HG03442 (cell line): ENCODE results near the gene NEDD1.

Source experiments
- ATAC-seq: cut with Tn5 transposase; IDR thresholded peaks from one replicate; pipeline ENCODE4 v1.9.1; 2021; ENCODE audit warnings: mild to moderate bottlenecking, moderate library complexity; ENCODE audit not compliant: unreplicated experiment

The NEDD1 gene, protein sequence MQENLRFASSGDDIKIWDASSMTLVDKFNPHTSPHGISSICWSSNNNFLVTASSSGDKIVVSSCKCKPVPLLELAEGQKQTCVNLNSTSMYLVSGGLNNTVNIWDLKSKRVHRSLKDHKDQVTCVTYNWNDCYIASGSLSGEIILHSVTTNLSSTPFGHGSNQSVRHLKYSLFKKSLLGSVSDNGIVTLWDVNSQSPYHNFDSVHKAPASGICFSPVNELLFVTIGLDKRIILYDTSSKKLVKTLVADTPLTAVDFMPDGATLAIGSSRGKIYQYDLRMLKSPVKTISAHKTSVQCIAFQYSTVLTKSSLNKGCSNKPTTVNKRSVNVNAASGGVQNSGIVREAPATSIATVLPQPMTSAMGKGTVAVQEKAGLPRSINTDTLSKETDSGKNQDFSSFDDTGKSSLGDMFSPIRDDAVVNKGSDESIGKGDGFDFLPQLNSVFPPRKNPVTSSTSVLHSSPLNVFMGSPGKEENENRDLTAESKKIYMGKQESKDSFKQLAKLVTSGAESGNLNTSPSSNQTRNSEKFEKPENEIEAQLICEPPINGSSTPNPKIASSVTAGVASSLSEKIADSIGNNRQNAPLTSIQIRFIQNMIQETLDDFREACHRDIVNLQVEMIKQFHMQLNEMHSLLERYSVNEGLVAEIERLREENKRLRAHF

DNA sequence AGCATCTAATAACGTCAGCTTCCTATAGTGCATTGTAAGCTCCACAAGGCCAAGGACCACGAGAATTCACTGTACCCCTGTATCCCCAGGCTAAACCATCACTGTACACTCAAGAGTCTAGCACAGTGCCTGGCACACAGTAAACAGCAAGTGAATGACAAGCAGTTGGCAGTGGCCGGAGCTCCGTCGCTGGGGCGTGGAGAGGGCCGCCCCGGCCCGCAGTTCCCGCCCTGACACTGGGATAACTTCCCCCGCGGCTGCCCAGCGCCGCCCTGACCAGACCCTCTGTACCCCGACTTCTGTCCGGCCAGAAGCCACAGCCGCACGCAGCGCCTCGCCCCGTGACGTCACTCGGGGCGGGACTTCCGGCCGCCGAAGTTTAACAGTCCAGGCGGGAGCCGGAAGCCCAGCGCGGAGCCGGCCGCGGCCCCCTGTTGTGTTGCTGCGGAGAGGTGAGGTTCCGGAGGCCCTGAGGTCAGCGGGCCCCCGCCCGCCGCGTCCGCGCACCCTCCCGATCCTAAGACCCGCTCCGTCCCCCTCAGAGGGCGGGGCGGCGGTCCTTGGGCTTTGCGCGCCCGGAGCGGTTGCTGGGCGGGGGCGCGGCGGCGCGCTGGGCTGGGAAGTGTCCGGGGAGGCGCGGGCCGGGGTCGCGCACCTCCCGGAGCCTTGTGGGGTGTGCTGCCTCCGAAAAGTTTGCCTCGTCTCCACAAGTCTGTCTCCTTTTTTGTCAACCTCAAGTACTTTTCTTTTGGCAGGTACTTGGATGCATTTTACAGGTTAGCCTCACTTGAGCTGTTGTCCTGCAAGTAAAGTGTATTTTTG is at the start of gene NEDD1:
Gene NEDD1 (plus strand): TSS at position 409 of the 822 bp plus-strand sequence. CDS start 2,503 bp downstream, outside the sequence.
- peak; percentile 91 for ATAC-seq

DNA sequence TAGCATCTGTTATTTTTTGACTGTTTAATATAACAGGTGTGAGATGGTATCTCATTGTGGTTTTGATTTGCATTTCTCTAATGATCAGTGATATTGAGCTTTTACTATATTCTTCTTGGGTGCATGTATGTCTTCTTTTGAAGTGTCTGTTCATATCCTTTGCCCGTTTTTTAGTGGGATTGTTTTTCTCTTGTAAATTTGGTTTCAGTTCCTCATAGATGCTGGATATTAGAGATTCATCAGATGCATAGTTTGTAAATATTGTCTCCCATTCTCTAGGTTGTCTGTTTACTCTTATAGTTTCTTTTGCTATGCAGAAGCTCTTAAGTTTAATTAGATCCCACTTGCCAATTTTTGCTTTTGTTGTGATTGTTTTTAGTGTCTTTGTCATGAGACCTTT is 48.9 kb upstream of the NEDD1 start:
- no peak for ATAC-seq

DNA sequence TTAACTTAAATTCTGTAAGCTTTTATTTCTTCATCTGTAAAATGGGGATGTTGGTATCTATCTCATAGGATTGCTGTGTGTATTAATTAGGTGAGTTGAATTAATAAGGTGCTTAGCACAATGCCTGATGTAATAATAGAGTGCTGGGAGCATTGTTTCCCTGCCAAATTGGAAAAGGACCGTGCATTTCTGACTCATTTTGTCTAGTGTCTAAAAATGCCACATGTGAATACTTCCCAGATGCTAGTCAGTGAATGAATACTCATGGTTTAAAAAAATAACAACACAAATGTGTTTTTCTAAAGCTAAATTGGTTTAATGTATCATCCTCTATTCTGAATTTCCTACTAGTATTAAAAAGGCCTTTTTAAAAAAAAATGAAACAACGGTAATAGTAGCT is 45.4 kb upstream of the NEDD1 start:
- ATAC-seq, result no peak

- ATAC-seq, result no peak
Observed at GRCh38 chr12:96862326-96862725, 44.7 kb upstream of the NEDD1 start.

DNA sequence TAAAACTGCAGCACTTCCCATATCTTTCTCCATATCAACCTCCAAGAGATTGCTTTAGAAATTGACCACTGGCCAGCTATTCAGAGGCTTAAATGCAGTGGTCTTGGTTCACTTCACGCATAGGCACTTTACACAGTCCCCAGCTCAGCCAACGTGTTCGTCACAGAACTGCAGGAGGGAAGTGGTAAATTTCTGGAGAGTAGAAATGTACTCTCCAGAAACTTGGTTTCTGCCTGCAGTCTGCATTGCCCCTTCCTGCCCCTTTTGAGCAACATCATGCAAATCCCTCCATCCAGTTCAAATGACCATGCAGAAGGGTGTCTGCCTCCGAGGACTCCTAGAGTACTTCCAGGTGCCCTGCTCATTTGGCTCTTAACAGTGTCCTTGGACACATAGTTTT is 42.7 kb upstream of the NEDD1 start:
- no peak for ATAC-seq

DNA sequence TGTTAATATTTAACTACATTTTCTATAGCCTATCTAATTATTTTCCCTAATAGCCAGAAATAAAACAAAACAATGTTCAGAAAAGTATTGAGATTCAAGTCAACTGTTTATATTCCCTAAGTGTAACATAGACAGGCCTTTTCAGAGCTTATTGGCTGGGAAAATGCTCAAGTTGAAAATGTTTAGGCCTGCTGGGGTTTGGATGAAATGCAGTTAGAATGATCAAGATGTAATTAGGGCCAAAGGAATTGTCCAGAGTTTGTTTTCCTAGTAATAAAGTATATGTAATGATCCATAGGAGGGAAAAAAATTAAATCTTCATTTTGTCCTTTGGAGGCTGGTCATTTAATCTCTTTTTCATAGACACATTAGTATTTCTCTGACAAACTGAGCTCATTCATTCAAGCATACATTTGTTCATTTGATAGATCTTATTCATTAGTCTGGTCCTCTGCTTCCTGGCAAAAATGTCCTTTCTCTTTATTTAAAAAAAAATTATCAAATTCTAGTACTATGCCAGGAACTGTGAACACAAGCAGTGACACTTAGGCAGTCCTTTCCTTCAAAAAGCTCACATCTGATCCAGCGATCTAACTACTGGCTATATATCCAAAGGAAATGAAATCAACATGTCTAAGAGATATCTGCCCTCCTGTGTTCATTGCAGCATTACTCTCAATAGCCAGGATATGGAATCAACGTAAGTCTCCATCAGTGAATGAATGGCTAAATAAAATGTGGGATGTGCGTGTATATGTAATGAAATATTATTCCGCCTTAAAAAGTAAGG is 40.1 kb upstream of the NEDD1 start:
- ATAC-seq, result no peak

DNA sequence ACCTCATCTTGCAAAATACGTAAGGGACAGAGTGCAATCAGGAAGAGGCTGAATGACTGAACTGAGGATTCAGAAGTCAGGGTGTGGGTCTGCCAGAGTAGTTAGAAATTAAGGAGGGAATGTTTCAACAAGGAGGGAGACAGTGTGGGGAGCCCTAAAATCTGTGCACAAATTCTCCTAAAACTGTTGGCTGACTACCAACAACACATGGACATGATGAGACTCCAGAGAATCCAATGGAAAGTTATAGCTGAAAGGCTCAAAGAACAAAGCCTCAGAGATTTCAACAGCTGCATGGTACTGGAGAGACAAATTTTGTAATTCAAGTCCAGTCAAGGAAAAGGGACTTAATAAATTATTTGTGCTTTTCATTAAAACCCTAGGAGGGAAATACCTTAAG is 36.1 kb upstream of the NEDD1 start:
- ATAC-seq, result no peak

GRCh38 chr12:96872961-96873360 is 34.1 kb upstream of the NEDD1 start:
- no peak for ATAC-seq

DNA sequence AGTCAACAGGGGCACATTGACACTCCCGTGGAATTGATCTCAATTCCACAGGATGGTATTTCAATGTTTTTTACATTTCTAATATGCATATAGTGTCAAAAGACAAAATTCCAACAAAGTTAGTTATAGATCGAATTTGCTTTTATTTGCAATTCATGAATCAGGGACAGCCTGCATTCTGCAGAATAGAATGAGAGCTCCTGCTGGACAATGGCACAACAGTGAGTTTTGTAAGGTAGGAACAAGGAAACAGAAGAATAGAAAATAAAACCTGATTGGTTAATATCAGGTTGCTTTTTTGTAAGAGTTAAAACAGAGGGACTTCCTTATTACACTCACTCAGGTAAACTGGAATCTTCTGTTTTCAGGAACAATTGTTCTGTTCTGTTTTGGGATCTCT is 32.8 kb upstream of the NEDD1 start:
- no peak for ATAC-seq

DNA sequence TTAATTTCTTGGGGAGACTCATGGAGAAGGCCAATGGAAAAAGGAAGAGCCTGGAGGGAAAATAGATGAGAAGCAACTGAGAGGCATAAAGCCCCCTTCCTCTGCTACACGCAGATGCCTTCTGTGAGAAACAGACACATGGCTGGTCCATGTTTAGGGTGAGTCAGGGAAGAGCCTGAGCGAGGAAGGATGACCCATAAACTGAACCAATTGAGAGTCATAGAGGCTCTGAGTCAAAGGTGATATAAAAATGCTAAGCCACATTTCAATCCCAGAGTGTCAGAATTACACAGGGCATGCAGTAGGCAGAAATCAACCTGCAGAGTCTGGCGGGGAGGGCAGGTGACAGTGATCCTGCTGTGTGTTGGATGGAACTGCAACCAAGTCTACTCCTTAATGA is 30.1 kb upstream of the NEDD1 start:
- ATAC-seq, result no peak

- no peak for ATAC-seq
Observed at GRCh38 chr12:96878704-96879103, 28.4 kb upstream of the NEDD1 start.

GRCh38 chr12:96879301-96879700 is 27.8 kb upstream of the NEDD1 start:
- no peak for ATAC-seq

- ATAC-seq, result no peak
Observed at GRCh38 chr12:96880220-96880619, 26.8 kb upstream of the NEDD1 start.

GRCh38 chr12:96881608-96882007 is 25.4 kb upstream of the NEDD1 start:
- ATAC-seq, result no peak

GRCh38 chr12:96882862-96883261 is 24.2 kb upstream of the NEDD1 start:
- no peak for ATAC-seq

DNA sequence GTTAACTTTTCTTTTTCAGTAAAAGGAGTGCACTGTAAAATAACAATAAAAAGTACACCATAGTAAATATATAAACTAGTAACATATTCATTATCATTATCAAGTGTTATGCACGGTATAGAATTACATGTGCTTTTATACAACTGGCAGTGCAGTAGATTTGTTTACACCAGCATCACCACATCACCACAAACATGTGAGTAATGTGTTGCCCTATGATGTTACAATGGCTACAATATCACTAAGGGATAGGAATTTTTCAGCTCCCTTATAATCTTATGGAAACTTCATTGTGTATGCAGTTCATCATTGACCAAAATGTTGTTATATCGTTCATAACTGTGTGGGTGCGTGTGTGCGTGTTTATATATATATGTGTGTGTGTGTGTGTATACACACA is 23.5 kb upstream of the NEDD1 start:
- no peak for ATAC-seq

DNA sequence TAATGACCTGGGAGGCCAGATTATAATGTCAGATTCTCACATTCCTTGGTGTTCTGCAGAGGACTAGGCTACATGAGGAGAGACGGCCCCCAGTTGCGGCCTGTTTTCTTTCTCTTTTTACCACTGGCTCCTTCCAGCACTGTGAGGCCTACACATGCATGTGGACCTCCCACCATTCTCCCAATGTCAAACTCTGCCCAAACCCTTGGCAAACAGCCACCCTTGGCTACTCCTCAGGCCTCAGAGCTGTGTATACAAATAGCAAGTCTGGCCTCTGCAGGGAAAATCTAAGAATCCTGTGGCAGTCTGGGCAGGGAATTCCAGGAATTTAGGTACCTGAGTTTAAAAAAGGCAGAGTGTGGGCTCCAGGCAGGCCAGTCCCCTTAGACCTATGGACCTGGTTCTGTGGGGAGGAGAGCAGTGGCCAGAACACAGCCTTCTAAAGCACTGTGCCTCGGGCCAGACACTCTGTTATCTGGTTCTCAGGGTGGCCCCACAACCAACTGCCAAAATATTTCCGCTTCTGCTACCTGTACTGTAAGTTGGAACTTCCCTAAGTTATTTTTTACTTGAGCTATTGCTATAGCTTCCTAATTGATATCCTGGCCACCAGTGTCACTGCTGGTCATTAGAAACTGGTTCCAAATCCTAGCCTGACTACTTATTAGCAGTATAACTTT is 19.9 kb upstream of the NEDD1 start:
- no peak for ATAC-seq

DNA sequence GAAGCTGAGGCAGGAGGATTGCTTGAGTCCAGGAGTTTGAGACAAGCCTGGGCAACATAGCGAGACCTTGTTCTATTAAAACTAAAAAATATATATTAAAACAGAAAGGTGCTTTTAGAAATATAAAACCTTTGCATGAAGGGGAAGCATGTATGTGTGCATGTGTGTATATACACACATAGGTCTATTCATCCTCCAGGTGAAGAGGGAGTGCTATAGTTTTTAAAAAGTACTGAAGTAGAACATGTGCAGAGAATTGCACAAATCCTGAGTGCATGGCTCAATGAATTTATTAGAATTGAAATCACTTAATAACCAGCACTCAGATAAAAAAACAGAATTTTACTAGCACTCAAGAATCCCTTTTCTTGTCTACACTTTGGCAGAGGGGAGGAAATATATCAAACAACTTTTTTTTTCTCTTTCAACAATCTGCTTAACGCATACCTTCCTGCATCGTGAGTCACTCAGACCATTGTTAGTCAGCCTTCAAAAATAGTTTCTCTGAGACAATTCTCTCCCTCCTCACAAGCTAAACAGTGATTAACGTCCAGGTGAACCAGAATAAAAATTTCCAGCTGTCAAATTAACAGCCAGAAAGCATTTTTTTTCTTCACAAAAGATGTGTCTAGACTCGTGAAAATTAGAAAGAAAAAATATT is 17.7 kb upstream of the NEDD1 start:
- ATAC-seq, result no peak

- ATAC-seq, result no peak
Observed at GRCh38 chr12:96890331-96890730, 16.7 kb upstream of the NEDD1 start.

DNA sequence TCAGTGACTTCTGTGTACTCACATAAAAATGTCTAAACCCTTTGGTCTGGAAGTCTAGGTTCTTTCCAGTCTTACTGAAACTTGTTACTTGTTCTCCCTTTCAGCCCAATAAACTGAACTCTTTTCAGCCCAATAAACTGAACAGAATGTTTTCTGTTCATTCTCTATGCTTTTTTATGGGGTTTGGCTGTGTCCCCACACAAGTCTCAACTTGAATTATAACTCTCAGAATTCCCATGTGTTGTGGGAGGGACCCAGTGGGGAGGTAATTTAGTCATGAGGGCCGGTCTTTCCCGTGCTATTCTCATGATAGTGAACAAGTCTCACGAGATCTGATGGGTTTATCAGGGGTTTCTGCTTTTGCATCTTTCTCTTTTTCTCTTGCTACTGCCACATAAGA is 15.0 kb upstream of the NEDD1 start:
- no peak for ATAC-seq
